ENCODE data around the gene MGARP. TPM values are rescaled to one million over a fixed set of nuclear protein-coding genes. Genes with fewer than 3 reads are reported as not detected.
"Not testable (repeated sequence)": the region's sequence is repeated elsewhere in the genome, so short reads cannot be mapped to it uniquely, and the experiment has no call there.

Gene MGARP
- total RNA-seq, 2 experiments from 2014 or later, result 0.13 TPM; not detected in 1

- CTCF ChIA-PET, result no interaction called here
- POLR2A ChIA-PET, result no interaction called here
Measured at GRCh38 chr4:139256349-139256748, 23.7 kb downstream of the MGARP start.

- POLR2A ChIA-PET, CTCF ChIA-PET: not testable (repeated sequence)
Measured at GRCh38 chr4:139255581-139255980, 24.4 kb downstream of the MGARP start.

GRCh38 chr4:139253713-139254112 lies 26.3 kb downstream of the MGARP start:
- POLR2A ChIA-PET, result interaction anchor here (0.6 kb wide), 1 partner anchor 238 kb away, joined by 7 read pairs; no protein-coding TSS in a partner anchor
- CTCF ChIA-PET, result no interaction called here

- CTCF ChIA-PET, result no interaction called here
- POLR2A ChIA-PET, result no interaction called here
Measured at GRCh38 chr4:139253046-139253445, 27.0 kb downstream of the MGARP start.

GRCh38 chr4:139247700-139248238 lies 32.3 kb downstream of the MGARP start:
- POLR2A ChIA-PET, result no interaction called here
- CTCF ChIA-PET, result no interaction called here

- ChIA-PET POLR2A (no interaction called here), CTCF (no interaction called here)
Measured at GRCh38 chr4:139247241-139247640, 32.8 kb downstream of the MGARP start.

GRCh38 chr4:139246166-139246565 lies 33.9 kb downstream of the MGARP start:
- ChIA-PET POLR2A (no interaction called here), CTCF (interaction anchor here (0.7 kb wide), 1 partner anchor 89 kb away, joined by 3 read pairs; no protein-coding TSS in a partner anchor)

- ChIA-PET POLR2A (no interaction called here), CTCF (no interaction called here)
Measured at GRCh38 chr4:139245590-139245989, 34.4 kb downstream of the MGARP start.

- POLR2A ChIA-PET, result interaction anchor here (0.5 kb wide), 1 partner anchor 363 kb away, joined by 6 read pairs; no protein-coding TSS in a partner anchor
- CTCF ChIA-PET, result interaction anchor here (0.7 kb wide), 1 partner anchor 21 kb away, joined by 4 read pairs; no protein-coding TSS in a partner anchor
Measured at GRCh38 chr4:139243448-139244365, 36.3 kb downstream of the MGARP start.

- CTCF ChIA-PET, result interaction anchor here (0.7 kb wide), 1 partner anchor 22 kb away, joined by 4 read pairs; no protein-coding TSS in a partner anchor
- POLR2A ChIA-PET, result no interaction called here
Measured at GRCh38 chr4:139242511-139243051, 37.4 kb downstream of the MGARP start.

- POLR2A ChIA-PET, result no interaction called here
- CTCF ChIA-PET, result no interaction called here
Measured at GRCh38 chr4:139241784-139242151, 38.3 kb downstream of the MGARP start.

GRCh38 chr4:139241086-139241783 lies 38.8 kb downstream of the MGARP start:
- CTCF ChIA-PET, result no interaction called here
- POLR2A ChIA-PET, result no interaction called here

- ChIA-PET POLR2A (no interaction called here), CTCF (no interaction called here)
Measured at GRCh38 chr4:139239127-139239772, 40.8 kb downstream of the MGARP start.

GRCh38 chr4:139234253-139234652 lies 45.8 kb downstream of the MGARP start:
- CTCF ChIA-PET, result no interaction called here
- POLR2A ChIA-PET, result no interaction called here

GRCh38 chr4:139229534-139230039 lies 50.4 kb downstream of the MGARP start:
- ChIA-PET POLR2A (no interaction called here), CTCF (interaction anchor here (1.0 kb wide), 2 partner anchors 66 to 128 kb away, joined by 3 to 4 read pairs; no protein-coding TSS in a partner anchor)

- ChIA-PET POLR2A (interaction anchor here (0.7 kb wide), 1 partner anchor 73 kb away, joined by 6 read pairs; no protein-coding TSS in a partner anchor), CTCF (interaction anchor here (0.8 kb wide), 1 partner anchor 36 kb away, joined by 3 read pairs; no protein-coding TSS in a partner anchor)
Measured at GRCh38 chr4:139227729-139228404, 52.2 kb downstream of the MGARP start.

GRCh38 chr4:139223682-139224317 lies 56.2 kb downstream of the MGARP start:
- ChIA-PET POLR2A (interaction anchor here (1.0 kb wide), 1 partner anchor 46 kb away, joined by 3 read pairs; no protein-coding TSS in a partner anchor), CTCF (interaction anchor here (1.1 kb wide), 1 partner anchor 76 kb away, joined by 5 read pairs; the partner anchor contains the start of gene NAA15)

GRCh38 chr4:139222215-139222614 lies 57.8 kb downstream of the MGARP start:
- ChIA-PET CTCF (no interaction called here), POLR2A (no interaction called here)
